K562 (cell line): Measurements from ENCODE around the gene FUT2. TPM values are rescaled to one million over a fixed set of nuclear protein-coding genes. Genes with fewer than 3 reads are reported as not detected.

ENCODE experiments used
- ARNT ChIP-seq, 2 experiments: fragments of 450-650 bp; IDR thresholded peaks; 2 replicates each; pipeline ENCODE4 v1.6.1; 2016; ENCODE audit warnings: mild to moderate bottlenecking in 1 of 2
- ATF3 ChIP-seq, 2 experiments: fragments of 450-650 bp in 1 of 2; sonication (generic) in 1 of 2; formaldehyde crosslinking in 1 of 2; IDR thresholded peaks in 1 of 2; conservative IDR thresholded peaks in 1 of 2; 2 replicates each; pipeline versions ENCODE4 v1.6.1 to v1.8.1; 2016 to 2023; ENCODE audit warnings: mild to moderate bottlenecking in 2 of 2, moderate library complexity in 2 of 2, inconsistent platforms in 1 of 2, missing genetic modification reagents in 1 of 2
- BHLHE40 ChIP-seq: IDR thresholded peaks from 2 replicates; pipeline ENCODE4 v1.6.1; 2011; ENCODE audit warnings: low read length, improper control_type of control experiment
- CHCHD3 ChIP-seq: fragments of 250-450 bp; sonication (Bioruptor Pico); IDR thresholded peaks from 2 replicates; pipeline ENCODE4 v2.1.2; 2022; ENCODE audit warnings: mild to moderate bottlenecking
- CSDE1 ChIP-seq, 2 experiments: fragments of 450-650 bp; IDR thresholded peaks; 2 replicates each; pipeline ENCODE4 v1.6.1; 2016; ENCODE audit warnings: mild to moderate bottlenecking in 1 of 2
- EP300 ChIP-seq: IDR thresholded peaks from 2 replicates; pipeline ENCODE4 v1.6.1; 2012; ENCODE audit warnings: low read length, improper control_type of control experiment
- FOXJ2 ChIP-seq: fragments of 200-800 bp; sonication (Bioruptor generic); IDR thresholded peaks from 2 replicates; pipeline ENCODE4 v1.6.1; 2016; ENCODE audit warnings: missing genetic modification characterization, missing compliant biosample characterization
- MTA3 ChIP-seq: fragments of 450-650 bp; formaldehyde crosslinking; IDR thresholded peaks from 2 replicates; pipeline ENCODE4 v1.6.1; 2017; ENCODE audit warnings: mild to moderate bottlenecking, borderline replicate concordance
- NFYB ChIP-seq: IDR thresholded peaks from 2 replicates; pipeline ENCODE4 v1.6.1; 2011; ENCODE audit warnings: mild to moderate bottlenecking, moderate library complexity; ENCODE audit not compliant: insufficient read length; ENCODE audit errors: extremely low read depth
- PYGO2 ChIP-seq: fragments of 450-650 bp; IDR thresholded peaks from 2 replicates; pipeline ENCODE4 v1.6.1; 2016; ENCODE audit warnings: mild to moderate bottlenecking, missing genetic modification characterization, moderate library complexity, missing compliant biosample characterization
- SMARCA4 ChIP-seq: fragments of 450-650 bp; IDR thresholded peaks from 2 replicates; pipeline ENCODE4 v1.6.1; 2016
- polyA plus RNA-seq, 8 experiments: library from polyadenylated mRNA; depleted of rRNA in 4 of 8; stranded (reverse) in 5 of 8; unstranded in 3 of 8; fragments of >200 nt; fragmentation: Nextera tagmentation in 2 of 8; fragmentation: Illumina TruSeq in 1 of 8; extraction: Ambion mirVana in 2 of 8; extraction: Trizol in 1 of 8; gene quantifications; 2 replicates each; pipeline versions ENCODE4 v1.2.1 to v1.2.3, GENCODE V29; 2011 to 2014; ENCODE audit warnings: inconsistent platforms in 1 of 8, missing spikeins in 1 of 8
- total RNA-seq, 7 experiments: library from RNA; depleted of rRNA in 6 of 7; stranded (reverse); fragments of >200 nt in 6 of 7; fragmentation: Illumina TruSeq in 2 of 7; extraction: Trizol in 2 of 7; gene quantifications; 2 replicates each; pipeline versions ENCODE4 v1.2.1 to v1.2.3, GENCODE V29; 2011 to 2021; ENCODE audit warnings: low replicate concordance in 1 of 7
- TF ChIP-seq, protein P1 (sequence below): fragments of 450-650 bp; IDR thresholded peaks from 2 replicates; pipeline ENCODE4 v1.6.1; 2016; ENCODE audit warnings: mild to moderate bottlenecking, moderate library complexity
- TF ChIP-seq, protein P2 (sequence below): fragments of 450-650 bp; IDR thresholded peaks from 2 replicates; pipeline ENCODE4 v1.6.1; 2014; ENCODE audit warnings: low read depth, mild to moderate bottlenecking, moderate library complexity, borderline replicate concordance

FUT2 gene
- total and polyA plus RNA-seq, 9 of the 15 experiments (the other 6 are each of a cell fraction or from before 2014, with no cell fraction given) = 0.03 to 0.04 TPM; not detected in 7

DNA sequence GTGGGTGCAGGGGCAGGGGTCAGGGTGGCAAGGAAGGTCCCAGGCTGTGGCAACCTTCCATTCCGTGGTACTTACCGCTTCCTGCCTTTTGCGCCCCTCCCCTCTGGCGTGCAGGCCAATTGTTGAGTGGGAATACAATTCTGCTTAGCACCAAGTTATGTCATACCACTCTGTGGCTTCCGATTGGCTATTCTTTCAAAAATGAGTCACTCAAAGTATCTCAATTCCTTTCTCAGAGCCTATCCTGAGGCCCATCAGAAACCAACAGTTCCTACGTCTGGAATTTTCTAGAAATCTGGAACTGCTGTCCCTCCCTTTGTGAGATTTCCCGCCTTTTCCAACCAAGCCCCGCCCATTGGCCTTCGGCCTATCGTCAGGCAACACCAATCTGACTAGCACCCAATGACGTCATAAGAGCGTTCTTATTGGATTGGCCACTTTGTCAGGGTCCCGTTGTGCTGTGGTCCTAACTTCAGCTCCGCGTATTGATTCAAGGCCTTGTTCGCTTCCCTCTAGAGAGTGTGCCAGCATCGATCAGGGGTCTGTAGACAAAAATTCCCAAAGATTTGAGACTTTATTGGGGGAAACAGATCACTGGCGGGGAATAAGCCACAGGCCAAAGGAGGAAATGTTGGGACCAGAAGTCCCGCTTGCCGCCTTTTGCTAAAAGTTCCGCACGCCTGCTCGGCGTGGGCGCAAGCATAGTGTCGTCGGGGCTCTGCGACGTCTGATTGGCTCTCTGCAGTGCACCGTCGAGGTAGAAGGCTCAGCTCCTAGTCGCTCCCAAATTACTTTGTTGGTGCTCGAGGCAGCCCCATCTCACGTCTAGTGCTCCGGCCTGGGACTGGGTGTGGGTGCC lies 34.7 kb upstream of the FUT2 start (continued):
- TF ChIP-seq, protein P1, sequence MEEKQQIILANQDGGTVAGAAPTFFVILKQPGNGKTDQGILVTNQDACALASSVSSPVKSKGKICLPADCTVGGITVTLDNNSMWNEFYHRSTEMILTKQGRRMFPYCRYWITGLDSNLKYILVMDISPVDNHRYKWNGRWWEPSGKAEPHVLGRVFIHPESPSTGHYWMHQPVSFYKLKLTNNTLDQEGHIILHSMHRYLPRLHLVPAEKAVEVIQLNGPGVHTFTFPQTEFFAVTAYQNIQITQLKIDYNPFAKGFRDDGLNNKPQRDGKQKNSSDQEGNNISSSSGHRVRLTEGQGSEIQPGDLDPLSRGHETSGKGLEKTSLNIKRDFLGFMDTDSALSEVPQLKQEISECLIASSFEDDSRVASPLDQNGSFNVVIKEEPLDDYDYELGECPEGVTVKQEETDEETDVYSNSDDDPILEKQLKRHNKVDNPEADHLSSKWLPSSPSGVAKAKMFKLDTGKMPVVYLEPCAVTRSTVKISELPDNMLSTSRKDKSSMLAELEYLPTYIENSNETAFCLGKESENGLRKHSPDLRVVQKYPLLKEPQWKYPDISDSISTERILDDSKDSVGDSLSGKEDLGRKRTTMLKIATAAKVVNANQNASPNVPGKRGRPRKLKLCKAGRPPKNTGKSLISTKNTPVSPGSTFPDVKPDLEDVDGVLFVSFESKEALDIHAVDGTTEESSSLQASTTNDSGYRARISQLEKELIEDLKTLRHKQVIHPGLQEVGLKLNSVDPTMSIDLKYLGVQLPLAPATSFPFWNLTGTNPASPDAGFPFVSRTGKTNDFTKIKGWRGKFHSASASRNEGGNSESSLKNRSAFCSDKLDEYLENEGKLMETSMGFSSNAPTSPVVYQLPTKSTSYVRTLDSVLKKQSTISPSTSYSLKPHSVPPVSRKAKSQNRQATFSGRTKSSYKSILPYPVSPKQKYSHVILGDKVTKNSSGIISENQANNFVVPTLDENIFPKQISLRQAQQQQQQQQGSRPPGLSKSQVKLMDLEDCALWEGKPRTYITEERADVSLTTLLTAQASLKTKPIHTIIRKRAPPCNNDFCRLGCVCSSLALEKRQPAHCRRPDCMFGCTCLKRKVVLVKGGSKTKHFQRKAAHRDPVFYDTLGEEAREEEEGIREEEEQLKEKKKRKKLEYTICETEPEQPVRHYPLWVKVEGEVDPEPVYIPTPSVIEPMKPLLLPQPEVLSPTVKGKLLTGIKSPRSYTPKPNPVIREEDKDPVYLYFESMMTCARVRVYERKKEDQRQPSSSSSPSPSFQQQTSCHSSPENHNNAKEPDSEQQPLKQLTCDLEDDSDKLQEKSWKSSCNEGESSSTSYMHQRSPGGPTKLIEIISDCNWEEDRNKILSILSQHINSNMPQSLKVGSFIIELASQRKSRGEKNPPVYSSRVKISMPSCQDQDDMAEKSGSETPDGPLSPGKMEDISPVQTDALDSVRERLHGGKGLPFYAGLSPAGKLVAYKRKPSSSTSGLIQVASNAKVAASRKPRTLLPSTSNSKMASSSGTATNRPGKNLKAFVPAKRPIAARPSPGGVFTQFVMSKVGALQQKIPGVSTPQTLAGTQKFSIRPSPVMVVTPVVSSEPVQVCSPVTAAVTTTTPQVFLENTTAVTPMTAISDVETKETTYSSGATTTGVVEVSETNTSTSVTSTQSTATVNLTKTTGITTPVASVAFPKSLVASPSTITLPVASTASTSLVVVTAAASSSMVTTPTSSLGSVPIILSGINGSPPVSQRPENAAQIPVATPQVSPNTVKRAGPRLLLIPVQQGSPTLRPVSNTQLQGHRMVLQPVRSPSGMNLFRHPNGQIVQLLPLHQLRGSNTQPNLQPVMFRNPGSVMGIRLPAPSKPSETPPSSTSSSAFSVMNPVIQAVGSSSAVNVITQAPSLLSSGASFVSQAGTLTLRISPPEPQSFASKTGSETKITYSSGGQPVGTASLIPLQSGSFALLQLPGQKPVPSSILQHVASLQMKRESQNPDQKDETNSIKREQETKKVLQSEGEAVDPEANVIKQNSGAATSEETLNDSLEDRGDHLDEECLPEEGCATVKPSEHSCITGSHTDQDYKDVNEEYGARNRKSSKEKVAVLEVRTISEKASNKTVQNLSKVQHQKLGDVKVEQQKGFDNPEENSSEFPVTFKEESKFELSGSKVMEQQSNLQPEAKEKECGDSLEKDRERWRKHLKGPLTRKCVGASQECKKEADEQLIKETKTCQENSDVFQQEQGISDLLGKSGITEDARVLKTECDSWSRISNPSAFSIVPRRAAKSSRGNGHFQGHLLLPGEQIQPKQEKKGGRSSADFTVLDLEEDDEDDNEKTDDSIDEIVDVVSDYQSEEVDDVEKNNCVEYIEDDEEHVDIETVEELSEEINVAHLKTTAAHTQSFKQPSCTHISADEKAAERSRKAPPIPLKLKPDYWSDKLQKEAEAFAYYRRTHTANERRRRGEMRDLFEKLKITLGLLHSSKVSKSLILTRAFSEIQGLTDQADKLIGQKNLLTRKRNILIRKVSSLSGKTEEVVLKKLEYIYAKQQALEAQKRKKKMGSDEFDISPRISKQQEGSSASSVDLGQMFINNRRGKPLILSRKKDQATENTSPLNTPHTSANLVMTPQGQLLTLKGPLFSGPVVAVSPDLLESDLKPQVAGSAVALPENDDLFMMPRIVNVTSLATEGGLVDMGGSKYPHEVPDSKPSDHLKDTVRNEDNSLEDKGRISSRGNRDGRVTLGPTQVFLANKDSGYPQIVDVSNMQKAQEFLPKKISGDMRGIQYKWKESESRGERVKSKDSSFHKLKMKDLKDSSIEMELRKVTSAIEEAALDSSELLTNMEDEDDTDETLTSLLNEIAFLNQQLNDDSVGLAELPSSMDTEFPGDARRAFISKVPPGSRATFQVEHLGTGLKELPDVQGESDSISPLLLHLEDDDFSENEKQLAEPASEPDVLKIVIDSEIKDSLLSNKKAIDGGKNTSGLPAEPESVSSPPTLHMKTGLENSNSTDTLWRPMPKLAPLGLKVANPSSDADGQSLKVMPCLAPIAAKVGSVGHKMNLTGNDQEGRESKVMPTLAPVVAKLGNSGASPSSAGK = peak; percentile 56; the same call in 1 of the 2 replicates
- no peak for TF ChIP-seq MTA3
- TF ChIP-seq, protein P2, sequence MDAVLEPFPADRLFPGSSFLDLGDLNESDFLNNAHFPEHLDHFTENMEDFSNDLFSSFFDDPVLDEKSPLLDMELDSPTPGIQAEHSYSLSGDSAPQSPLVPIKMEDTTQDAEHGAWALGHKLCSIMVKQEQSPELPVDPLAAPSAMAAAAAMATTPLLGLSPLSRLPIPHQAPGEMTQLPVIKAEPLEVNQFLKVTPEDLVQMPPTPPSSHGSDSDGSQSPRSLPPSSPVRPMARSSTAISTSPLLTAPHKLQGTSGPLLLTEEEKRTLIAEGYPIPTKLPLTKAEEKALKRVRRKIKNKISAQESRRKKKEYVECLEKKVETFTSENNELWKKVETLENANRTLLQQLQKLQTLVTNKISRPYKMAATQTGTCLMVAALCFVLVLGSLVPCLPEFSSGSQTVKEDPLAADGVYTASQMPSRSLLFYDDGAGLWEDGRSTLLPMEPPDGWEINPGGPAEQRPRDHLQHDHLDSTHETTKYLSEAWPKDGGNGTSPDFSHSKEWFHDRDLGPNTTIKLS = 0 out of 2 replicates have a peak, but pooled peaks have one; percentile 39
- TF ChIP-seq CSDE1 (IDR thresholded peaks at IDR 0.05) = peak in 1 of 2 experiments; percentile 70; a peak in 1 of 4 replicates
- peak; percentile 25; the same call in 1 of the 2 replicates for TF ChIP-seq EP300
- peak; percentile 71 for TF ChIP-seq NFYB
- TF ChIP-seq SMARCA4 = 0 out of 2 replicates have a peak, but pooled peaks have one; percentile 8
- TF ChIP-seq CHCHD3 = no peak
- peak; percentile 67 for TF ChIP-seq BHLHE40
- peak in 1 of 2 experiments; percentile 92; a peak in 1 of 4 replicates for TF ChIP-seq ARNT (IDR thresholded peaks at IDR 0.05)
- TF ChIP-seq ATF3 (IDR thresholded peaks at IDR 0.05) = peak; percentile 100
- peak; percentile 94 for TF ChIP-seq ATF3 (CRISPR knock-in tag; conservative IDR thresholded peaks at IDR 0.05)
- TF ChIP-seq PYGO2 (tag) = no peak
- 0 out of 2 replicates have a peak, but pooled peaks have one; percentile 47 for TF ChIP-seq FOXJ2
